ENCODE results near the gene EFEMP2. TPM values are rescaled to one million over a fixed set of nuclear protein-coding genes. Genes with fewer than 3 reads are reported as not detected.
A peak's percentile ranks its signal among the peaks of the same experiment; 100 is the strongest.

The EFEMP2 gene
- total RNA-seq, 5 donors from 2014 or later (not counting 1 experiment from before 2014, with no cell fraction given) = 7.0 to 14.1 (median 10.2) TPM

- peaks cover 6 to 35% of the 10 kb centered on the region in 2 experiments for H3K4me1 ChIP-seq (ENCODE audit: control insufficient read depth in 1 of 2, extremely low read depth in 1 of 2, insufficient read depth in 2 of 2, low read length in 2 of 2)
- H3K9me3 ChIP-seq = no peaks in the 10 kb centered on the region
- DNase-seq (no peak), ATAC-seq (replicated peaks in 1 of 4) (no peak)
- no peaks in the 10 kb centered on the region for H3K27me3 ChIP-seq (replicated peaks in 1 of 2; ENCODE audit: control insufficient read depth in 2 of 2, extremely low read depth in 1 of 2, insufficient read depth in 2 of 2, low read length in 1 of 2)
- POLR2A ChIA-PET = no interaction called here
- Mint-ChIP-seq H3K4me3 (no peak overlapping the region), H3K27ac (no peak overlapping the region), H3K4me1 (peaks cover 17 to 27% (median 19%) of the 10 kb centered on the region in 3 donors), H3K36me3 (peaks cover 15% of the 10 kb centered on the region), H3K27me3 (no peaks in the 10 kb centered on the region), H3K9me3 (no peaks in the 10 kb centered on the region)
- WGBS (ENCODE audit: insufficient coverage) = 93% methylated on average over 4 of the region's 9 CpGs
- H3K27ac ChIP-seq (ENCODE audit: low read length) = no peak overlapping the region
- peaks cover 22 to 57% of the 10 kb centered on the region in 2 donors for H3K36me3 ChIP-seq (ENCODE audit: control insufficient read depth in 2 of 2, extremely low read depth in 1 of 2, insufficient read depth in 1 of 2, low read length in 1 of 2)
- H3K4me3 ChIP-seq (ENCODE audit: control insufficient read depth in 1 of 2, extremely low read depth in 1 of 2, low read length in 1 of 2) = no peak overlapping the region
- CTCF ChIA-PET = interaction anchor here in 1 of 2 donors (0.6 kb wide), 1 partner anchor 124 kb away, joined by 4 read pairs; no protein-coding TSS in a partner anchor
Observed at GRCh38 chr11:65865550-65866172, 6.9 kb downstream of the EFEMP2 start.

DNA sequence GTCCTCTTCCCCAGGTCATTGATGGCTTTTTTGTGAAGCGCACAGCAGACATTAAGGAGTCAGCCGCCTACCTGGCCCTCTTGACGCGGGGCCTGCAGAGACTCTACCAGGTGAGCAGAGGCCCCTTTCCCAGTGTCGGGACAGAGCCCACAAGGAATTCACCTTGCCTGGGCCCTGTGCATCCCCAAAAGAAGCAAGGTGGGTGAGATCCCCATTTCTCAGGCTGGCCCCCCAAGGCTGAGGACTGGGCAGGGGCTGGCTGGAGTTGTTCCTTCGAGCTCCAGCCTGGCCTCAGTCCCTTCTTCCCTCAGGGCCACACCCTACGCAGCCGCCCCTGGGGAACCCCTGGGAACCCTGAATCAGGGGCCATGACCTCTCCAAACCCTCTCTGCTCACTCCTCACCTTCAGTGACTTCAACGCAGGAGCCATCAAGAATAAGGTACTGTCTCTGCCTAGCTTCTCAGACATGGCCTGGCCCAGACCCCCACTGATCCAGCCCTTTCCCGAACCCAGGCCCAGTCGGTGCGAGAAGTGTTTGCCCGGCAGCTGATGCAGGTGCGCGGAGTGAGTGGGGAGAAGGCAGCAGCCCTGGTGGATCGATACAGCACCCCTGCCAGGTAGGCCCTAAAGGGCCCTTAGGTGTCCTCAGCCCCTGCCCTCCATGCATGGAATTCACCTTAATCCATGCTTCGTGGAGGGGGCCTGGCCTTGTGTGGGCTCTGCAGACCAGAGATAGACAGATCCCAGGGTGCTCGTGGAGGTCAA is 7.7 kb downstream of the EFEMP2 start:
- H3K27ac ChIP-seq (ENCODE audit: low read length) = no peak overlapping the region
- Mint-ChIP-seq H3K36me3 (peaks cover 15% of the 10 kb centered on the region), H3K27me3 (no peaks in the 10 kb centered on the region), H3K4me1 (peaks cover 20 to 27% (median 21%) of the 10 kb centered on the region in 3 donors), H3K4me3 (no peak overlapping the region), H3K9me3 (no peaks in the 10 kb centered on the region), H3K27ac (no peak overlapping the region)
- H3K4me1 ChIP-seq (ENCODE audit: control insufficient read depth in 1 of 2, extremely low read depth in 1 of 2, insufficient read depth in 2 of 2, low read length in 2 of 2) = peaks cover 6 to 32% of the 10 kb centered on the region in 2 experiments
- ChIA-PET POLR2A (no interaction called here), CTCF (no interaction called here)
- H3K36me3 ChIP-seq (ENCODE audit: control insufficient read depth in 2 of 2, extremely low read depth in 1 of 2, insufficient read depth in 1 of 2, low read length in 1 of 2) = peaks cover 22 to 57% of the 10 kb centered on the region in 2 donors
- WGBS (ENCODE audit: insufficient coverage) = 97% methylated on average over 16 of the region's 18 CpGs
- H3K9me3 ChIP-seq = no peaks in the 10 kb centered on the region
- H3K4me3 ChIP-seq (ENCODE audit: control insufficient read depth in 1 of 2, extremely low read depth in 1 of 2, low read length in 1 of 2) = no peak overlapping the region
- ATAC-seq (replicated peaks in 1 of 4) (no peak), DNase-seq (no peak)
- H3K27me3 ChIP-seq (replicated peaks in 1 of 2; ENCODE audit: control insufficient read depth in 2 of 2, extremely low read depth in 1 of 2, insufficient read depth in 2 of 2, low read length in 1 of 2) = no peaks in the 10 kb centered on the region

DNA sequence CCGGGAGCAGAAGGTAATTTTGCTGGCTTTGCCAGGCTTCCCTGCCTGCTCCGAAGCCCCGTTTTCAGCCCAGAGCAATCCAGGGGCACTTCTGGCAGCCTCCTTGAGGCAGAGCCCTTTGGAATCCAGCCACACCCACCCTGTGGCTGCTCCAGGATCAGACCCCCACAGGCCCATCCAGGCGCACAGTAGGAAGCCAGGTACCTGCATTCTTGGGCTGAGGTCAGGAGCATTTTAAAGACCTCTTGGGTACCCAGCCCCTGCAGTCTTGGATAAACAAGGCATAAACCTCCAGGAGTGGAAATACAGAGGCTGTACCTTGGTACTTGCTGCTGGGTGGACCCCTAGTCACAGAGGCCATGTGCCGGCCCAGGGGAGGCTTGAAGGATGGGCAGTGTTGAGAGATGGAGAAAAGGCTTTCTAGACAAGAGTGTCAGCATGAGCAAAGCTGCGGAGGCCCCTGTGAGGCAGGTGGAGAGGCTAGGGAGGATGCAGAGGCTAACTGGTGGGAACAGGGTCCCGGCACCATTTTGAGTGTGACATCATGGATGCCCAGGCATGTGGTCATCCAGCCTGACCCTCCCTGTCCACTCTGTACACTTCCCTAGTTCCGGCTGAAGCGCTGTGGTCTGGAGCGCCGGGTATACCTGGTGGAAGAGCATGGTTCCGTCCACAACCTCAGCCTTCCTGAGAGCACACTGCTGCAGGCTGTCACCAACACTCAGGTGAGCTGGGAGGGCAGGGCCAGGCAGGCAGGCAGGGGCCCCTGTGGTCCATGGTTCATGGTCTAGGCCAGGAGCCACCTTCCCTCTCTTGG is 8.5 kb downstream of the EFEMP2 start:
- Histone ChIP-seq H3K36me3 (ENCODE audit: control insufficient read depth in 2 of 2, extremely low read depth in 1 of 2, insufficient read depth in 1 of 2, low read length in 1 of 2) (peaks cover 22 to 57% of the 10 kb centered on the region in 2 donors), H3K27me3 (replicated peaks in 1 of 2; ENCODE audit: control insufficient read depth in 2 of 2, extremely low read depth in 1 of 2, insufficient read depth in 2 of 2, low read length in 1 of 2) (no peaks in the 10 kb centered on the region), H3K4me3 (ENCODE audit: control insufficient read depth in 1 of 2, extremely low read depth in 1 of 2, low read length in 1 of 2) (no peak overlapping the region), H3K4me1 (ENCODE audit: control insufficient read depth in 1 of 2, extremely low read depth in 1 of 2, insufficient read depth in 2 of 2, low read length in 2 of 2) (peaks cover 6 to 40% of the 10 kb centered on the region in 2 experiments), H3K9me3 (no peaks in the 10 kb centered on the region), H3K27ac (ENCODE audit: low read length) (no peak overlapping the region)
- peaks cover 15% of the 10 kb centered on the region for H3K36me3 Mint-ChIP-seq
- no peak overlapping the region for H3K27ac Mint-ChIP-seq
- ATAC-seq (replicated peaks in 1 of 4) = no peak
- WGBS (ENCODE audit: insufficient coverage) = 100% methylated on average over 4 of the region's 12 CpGs
- H3K4me3 Mint-ChIP-seq = no peak overlapping the region
- peaks cover 23 to 26% (median 24%) of the 10 kb centered on the region in 3 donors for H3K4me1 Mint-ChIP-seq
- no peaks in the 10 kb centered on the region for H3K9me3 Mint-ChIP-seq
- H3K27me3 Mint-ChIP-seq = no peaks in the 10 kb centered on the region
- no peak for DNase-seq
- POLR2A ChIA-PET = no interaction called here
- CTCF ChIA-PET = no interaction called here

- no peak for ATAC-seq (replicated peaks in 1 of 4)
- Mint-ChIP-seq H3K36me3 (peaks cover 15% of the 10 kb centered on the region), H3K27ac (peak overlapping the region in 1 of 2 donors; percentile 55), H3K27me3 (no peaks in the 10 kb centered on the region), H3K4me3 (peak overlapping the region in 2 of 3 donors; percentile 55 to 56), H3K9me3 (no peaks in the 10 kb centered on the region), H3K4me1 (peaks cover 31 to 34% (median 33%) of the 10 kb centered on the region in 3 donors)
- H3K9me3 ChIP-seq = no peaks in the 10 kb centered on the region
- H3K27me3 ChIP-seq (replicated peaks in 1 of 2; ENCODE audit: control insufficient read depth in 2 of 2, extremely low read depth in 1 of 2, insufficient read depth in 2 of 2, low read length in 1 of 2) = no peaks in the 10 kb centered on the region
- POLR2A ChIA-PET = no interaction called here
- peaks cover 22 to 57% of the 10 kb centered on the region in 2 donors for H3K36me3 ChIP-seq (ENCODE audit: control insufficient read depth in 2 of 2, extremely low read depth in 1 of 2, insufficient read depth in 1 of 2, low read length in 1 of 2)
- no peak for DNase-seq
- no peak overlapping the region for H3K4me3 ChIP-seq (ENCODE audit: control insufficient read depth in 1 of 2, extremely low read depth in 1 of 2, low read length in 1 of 2)
- peaks cover 11 to 49% of the 10 kb centered on the region in 2 experiments for H3K4me1 ChIP-seq (ENCODE audit: control insufficient read depth in 1 of 2, extremely low read depth in 1 of 2, insufficient read depth in 2 of 2, low read length in 2 of 2)
- WGBS (ENCODE audit: insufficient coverage) = 99% methylated on average over 18 of the region's 24 CpGs
- CTCF ChIA-PET = no interaction called here
- no peak overlapping the region for H3K27ac ChIP-seq (ENCODE audit: low read length)
Observed at GRCh38 chr11:65862941-65863888, 9.4 kb downstream of the EFEMP2 start.

DNA sequence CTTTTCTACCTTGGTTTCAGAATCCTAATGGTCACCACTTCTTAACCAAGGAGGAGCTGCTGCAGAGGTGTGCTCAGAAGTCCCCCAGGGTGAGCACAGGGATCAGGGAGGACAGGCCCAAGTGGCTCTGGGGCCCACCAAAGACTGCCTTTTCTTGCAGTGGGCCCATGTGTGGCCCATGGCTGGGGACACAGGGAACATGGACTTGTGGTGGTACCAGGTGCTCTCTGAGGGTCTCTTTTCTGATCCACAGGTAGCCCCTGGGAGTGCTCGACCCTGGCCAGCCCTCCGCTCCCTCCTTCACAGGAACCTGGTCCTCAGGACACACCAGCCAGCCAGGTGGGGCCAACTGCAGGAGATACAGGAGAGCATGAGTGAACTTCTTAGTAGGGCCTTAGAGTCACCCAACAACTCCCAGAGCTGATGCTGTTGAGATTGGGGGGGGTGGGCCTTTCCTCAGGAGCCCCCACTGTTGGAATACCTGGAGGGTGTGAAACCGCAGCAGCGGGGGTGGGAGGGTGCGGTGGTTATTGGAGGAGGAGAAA is 10.3 kb downstream of the EFEMP2 start:
- Mint-ChIP-seq H3K27ac (no peak overlapping the region), H3K27me3 (no peaks in the 10 kb centered on the region), H3K36me3 (peaks cover 15% of the 10 kb centered on the region), H3K4me1 (peaks cover 32 to 35% (median 33%) of the 10 kb centered on the region in 3 donors), H3K9me3 (no peaks in the 10 kb centered on the region), H3K4me3 (peak overlapping the region; percentile 92 to 97 (median 97))
- peaks cover 22 to 55% of the 10 kb centered on the region in 2 donors for H3K36me3 ChIP-seq (ENCODE audit: control insufficient read depth in 2 of 2, extremely low read depth in 1 of 2, insufficient read depth in 1 of 2, low read length in 1 of 2)
- peaks cover 11 to 49% of the 10 kb centered on the region in 2 experiments for H3K4me1 ChIP-seq (ENCODE audit: control insufficient read depth in 1 of 2, extremely low read depth in 1 of 2, insufficient read depth in 2 of 2, low read length in 2 of 2)
- H3K27me3 ChIP-seq (replicated peaks in 1 of 2; ENCODE audit: control insufficient read depth in 2 of 2, extremely low read depth in 1 of 2, insufficient read depth in 2 of 2, low read length in 1 of 2) = no peaks in the 10 kb centered on the region
- DNase-seq (no peak), ATAC-seq (replicated peaks in 1 of 4) (no peak)
- no peaks in the 10 kb centered on the region for H3K9me3 ChIP-seq
- no peak overlapping the region for H3K4me3 ChIP-seq (ENCODE audit: control insufficient read depth in 1 of 2, extremely low read depth in 1 of 2, low read length in 1 of 2)
- no CpG with 5 or more reads among the region's 5 CpGs for WGBS (ENCODE audit: insufficient coverage)
- ChIA-PET CTCF (no interaction called here), POLR2A (no interaction called here)
- no peak overlapping the region for H3K27ac ChIP-seq (ENCODE audit: low read length)
